IMR-90 (cell line): Measurements from ENCODE around the gene CYS1. TPM values are rescaled to one million over a fixed set of nuclear protein-coding genes. Genes with fewer than 3 reads are reported as not detected.

Experiments
- ATAC-seq: fragments of 200-7000 bp; cut with Tn5 transposase; 2 replicates; pipeline ENCODE4 v1.9.1; 2020; ENCODE audit warnings: low read depth, mild to moderate bottlenecking, moderate library complexity
- BruUV-seq: library from RNA; stranded (reverse); fragments of 400-500 nt; replicated peaks from 2 replicates; lab custom pipeline; 2021; lab: Mats Ljungman, UMichigan
- CTCF ChIA-PET: fragments of 300-600 bp; formaldehyde crosslinking; extraction: SDS; loops from one replicate; lab custom pipeline; 2021; ENCODE audit warnings: antibody characterized with exemption; lab: Yijun Ruan, JAX
- POLR2A ChIA-PET: fragments of 300-600 bp; sonication (Branson Sonifier 250); formaldehyde crosslinking; loops from one replicate; lab custom pipeline; 2022; ENCODE audit warnings: antibody characterized with exemption; ENCODE audit not compliant: unreplicated experiment; lab: Charles Lee
- DNase-seq: peaks from one replicate; pipeline ENCODE4 v3.0.0; 2013
- H2AFZ ChIP-seq: replicated peaks from 2 replicates; pipeline ENCODE3; 2013; ENCODE audit warnings: low read length, mild to moderate bottlenecking; ENCODE audit not compliant: poor library complexity
- H2AK5ac ChIP-seq: 2 replicates; pipeline ENCODE4 v1.6.1; 2013; ENCODE audit warnings: low read depth, low read length, inconsistent platforms
- H2AK9ac ChIP-seq: replicated peaks from 2 replicates; pipeline ENCODE3; 2013; ENCODE audit warnings: mild to moderate bottlenecking, low read depth, low read length, moderate library complexity; ENCODE audit not compliant: poor library complexity
- H2BK120ac ChIP-seq: 2 replicates; pipeline ENCODE4 v1.6.1; 2013; ENCODE audit warnings: low read depth, low read length, inconsistent platforms
- H2BK15ac ChIP-seq: 3 replicates; pipeline ENCODE4 v1.6.1; 2013; ENCODE audit warnings: low read depth, low read length, inconsistent platforms
- H2BK20ac ChIP-seq: 2 replicates; pipeline ENCODE4 v1.6.1; 2013; ENCODE audit warnings: low read depth, mild to moderate bottlenecking, inconsistent platforms, low read length, moderate library complexity
- H2BK5ac ChIP-seq: 2 replicates; pipeline ENCODE4 v1.6.1; 2013; ENCODE audit warnings: mild to moderate bottlenecking, low read depth, low read length, inconsistent platforms; ENCODE audit not compliant: poor library complexity, severe bottlenecking
- H3K14ac ChIP-seq: replicated peaks from 2 replicates; pipeline ENCODE4 v1.6.1; 2013; ENCODE audit warnings: low read depth, low read length, inconsistent platforms
- H3K18ac ChIP-seq: 2 replicates; pipeline ENCODE4 v1.6.1; 2013; ENCODE audit warnings: low read depth, low read length, control low read depth
- H3K23ac ChIP-seq: 2 replicates; pipeline ENCODE4 v1.6.1; 2013; ENCODE audit warnings: low read depth, low read length, inconsistent platforms
- H3K27ac ChIP-seq: 2 replicates; pipeline ENCODE4 v1.5.1; 2013; ENCODE audit warnings: mild to moderate bottlenecking, control low read depth, low read length; ENCODE audit not compliant: insufficient read depth
- H3K27me3 ChIP-seq: 2 replicates; pipeline ENCODE4 v1.6.1; 2013; ENCODE audit warnings: low read length; ENCODE audit not compliant: control insufficient read depth, insufficient read depth
- H3K36me3 ChIP-seq: 2 replicates; pipeline ENCODE4 v1.6.1; 2013; ENCODE audit warnings: low read length, mixed read lengths; ENCODE audit not compliant: control insufficient read depth, insufficient read depth
- H3K4ac ChIP-seq: 2 replicates; pipeline ENCODE4 v1.6.1; 2013; ENCODE audit warnings: low read depth, low read length, inconsistent platforms
- H3K4me1 ChIP-seq: 2 replicates; pipeline ENCODE4 v1.6.1; 2013; ENCODE audit warnings: low read length, mixed read lengths; ENCODE audit not compliant: control insufficient read depth, insufficient read depth
- H3K4me2 ChIP-seq: 2 replicates; pipeline ENCODE4 v1.6.1; 2013; ENCODE audit warnings: low read depth, mild to moderate bottlenecking, control low read depth, low read length, moderate library complexity
- H3K4me3 ChIP-seq: 2 replicates; pipeline ENCODE4 v1.5.1; 2013; ENCODE audit warnings: low read depth, mild to moderate bottlenecking, control low read depth, low read length, moderate library complexity; ENCODE audit not compliant: insufficient read depth
- H3K56ac ChIP-seq: 2 replicates; pipeline ENCODE4 v1.6.1; 2013; ENCODE audit warnings: low read length, inconsistent platforms; ENCODE audit not compliant: insufficient read depth; ENCODE audit errors: extremely low read depth
- H3K79me1 ChIP-seq, 2 experiments: 2 replicates each; pipeline ENCODE4 v1.6.1; 2013; ENCODE audit warnings: low read length in 2 of 2, inconsistent platforms in 1 of 2, low read depth in 1 of 2
- H3K9ac ChIP-seq: 2 replicates; pipeline ENCODE4 v1.6.1; 2013; ENCODE audit warnings: low read depth, low read length, control low read depth
- H3K9me1 ChIP-seq: 2 replicates; pipeline ENCODE4 v1.6.1; 2013; ENCODE audit warnings: low read length, inconsistent platforms; ENCODE audit not compliant: insufficient read depth
- H3K9me3 ChIP-seq: 2 replicates; pipeline ENCODE4 v1.6.1; 2013; ENCODE audit warnings: low read length; ENCODE audit not compliant: control insufficient read depth, insufficient read depth
- H4K20me1 ChIP-seq: 2 replicates; pipeline ENCODE4 v1.6.1; 2013; ENCODE audit warnings: low read length, inconsistent platforms; ENCODE audit not compliant: insufficient read depth
- H4K5ac ChIP-seq: 2 replicates; pipeline ENCODE4 v1.6.1; 2013; ENCODE audit warnings: mild to moderate bottlenecking, low read depth, low read length, control low read depth
- H4K8ac ChIP-seq, 2 experiments: 2 replicates each; pipeline ENCODE4 v1.6.1; 2013; ENCODE audit warnings: low read depth in 2 of 2, low read length in 2 of 2, control low read depth in 1 of 2, inconsistent platforms in 1 of 2
- H4K91ac ChIP-seq: 2 replicates; pipeline ENCODE4 v1.6.1; 2013; ENCODE audit warnings: low read depth, low read length, inconsistent platforms; ENCODE audit not compliant: insufficient read depth
- BHLHE40 ChIP-seq: fragments of 150-350 bp; IDR thresholded peaks from 2 replicates; pipeline ENCODE4 v1.6.1; 2016; ENCODE audit warnings: mild to moderate bottlenecking, low read depth, low read length
- CEBPB ChIP-seq: IDR thresholded peaks from 2 replicates; pipeline ENCODE4 v1.6.1; 2012; ENCODE audit warnings: low read depth, low read length, improper control_type of control experiment
- FOS ChIP-seq: fragments of 150-350 bp; IDR thresholded peaks from 2 replicates; pipeline ENCODE4 v1.6.1; 2016; ENCODE audit warnings: low read depth, low read length
- MAFK ChIP-seq: IDR thresholded peaks from 2 replicates; pipeline ENCODE4 v1.6.1; 2012; ENCODE audit warnings: low read depth, low read length, improper control_type of control experiment
- MAZ ChIP-seq: IDR thresholded peaks from 2 replicates; pipeline ENCODE4 v1.6.1; 2012; ENCODE audit warnings: low read depth, mild to moderate bottlenecking, low read length, improper control_type of control experiment, moderate library complexity, borderline replicate concordance
- MXI1 ChIP-seq: IDR thresholded peaks from 2 replicates; pipeline ENCODE4 v1.6.1; 2012; ENCODE audit warnings: low read depth, mild to moderate bottlenecking, low read length, moderate library complexity, borderline replicate concordance
- POLR2A ChIP-seq: IDR thresholded peaks from 2 replicates; pipeline ENCODE4 v1.6.1; 2012; ENCODE audit warnings: mild to moderate bottlenecking, low read depth, low read length
- RAD21 ChIP-seq: IDR thresholded peaks from 2 replicates; pipeline ENCODE4 v1.6.1; 2012; ENCODE audit warnings: low read length, improper control_type of control experiment
- RCOR1 ChIP-seq: IDR thresholded peaks from 2 replicates; pipeline ENCODE4 v1.6.1; 2012; ENCODE audit warnings: mild to moderate bottlenecking, low read length, improper control_type of control experiment; ENCODE audit not compliant: insufficient replicate concordance
- RFX5 ChIP-seq: IDR thresholded peaks from 2 replicates; pipeline ENCODE4 v1.8.0; 2012; ENCODE audit warnings: low read depth, mild to moderate bottlenecking, low read length, moderate library complexity
- WGBS, 2 experiments: methylation state at CpG; one replicate each; pipeline versions ENCODE4 v1.1.5 to v1.1.7; 2013; ENCODE audit warnings: missing lambda C conversion rate in 2 of 2; ENCODE audit not compliant: insufficient read length in 1 of 2; ENCODE audit errors: extremely low coverage in 2 of 2; 5-methylcytosine and 5-hydroxymethylcytosine counted together
- dilution Hi-C: fragments of 300-500 bp; cut with HindIII; formaldehyde crosslinking; loops from one replicate; pipeline ENCODE4 v1.14.3; 2018; ENCODE audit warnings: low sequenced_read_pairs; ENCODE audit not compliant: unreplicated experiment
- in situ Hi-C: fragments of 300-500 bp; cut with MboI; formaldehyde crosslinking; loops from 3 replicates; pipeline ENCODE4 v1.14.3; 2019; ENCODE audit warnings: low sequenced_read_pairs, inconsistent platforms, mixed read lengths
- intact Hi-C: fragments of 100-400 bp; cut with micrococcal nuclease; formaldehyde crosslinking; loops from 2 replicates; pipeline ENCODE4 v1.10.0; 2022
- polyA plus RNA-seq, 3 experiments: library from polyadenylated mRNA; depleted of rRNA; stranded (reverse); fragments of >200 nt; gene quantifications; 2 replicates each; pipeline ENCODE4 v1.2.3, GENCODE V29; 2012; ENCODE audit warnings: low replicate concordance in 1 of 3
- total RNA-seq: library from RNA; depleted of rRNA; stranded (reverse); fragments of >200 nt; gene quantifications from 2 replicates; pipeline ENCODE4 v1.2.3, GENCODE V29; 2012
- TF ChIP-seq, protein P1 (sequence below): conservative IDR thresholded peaks from 2 replicates; pipeline ENCODE4 v1.5.1; 2012; ENCODE audit warnings: mild to moderate bottlenecking, low read depth, low read length, improper control_type of control experiment
- TF ChIP-seq, protein P2 (sequence below): fragments of 150-350 bp; IDR thresholded peaks from 2 replicates; pipeline ENCODE4 v1.6.1; 2017; ENCODE audit warnings: mild to moderate bottlenecking, antibody characterized with exemption, low read length, low read depth
- TF ChIP-seq, protein P3 (sequence below): fragments of 150-350 bp; IDR thresholded peaks from 2 replicates; pipeline ENCODE4 v1.6.1; 2016; ENCODE audit warnings: low read depth, mild to moderate bottlenecking, low read length, moderate library complexity, borderline replicate concordance

The CYS1 gene
- total and polyA plus RNA-seq, 2 of the 4 experiments (the other 2 are of a cell fraction): under 0.01 to 0.12 TPM

DNA sequence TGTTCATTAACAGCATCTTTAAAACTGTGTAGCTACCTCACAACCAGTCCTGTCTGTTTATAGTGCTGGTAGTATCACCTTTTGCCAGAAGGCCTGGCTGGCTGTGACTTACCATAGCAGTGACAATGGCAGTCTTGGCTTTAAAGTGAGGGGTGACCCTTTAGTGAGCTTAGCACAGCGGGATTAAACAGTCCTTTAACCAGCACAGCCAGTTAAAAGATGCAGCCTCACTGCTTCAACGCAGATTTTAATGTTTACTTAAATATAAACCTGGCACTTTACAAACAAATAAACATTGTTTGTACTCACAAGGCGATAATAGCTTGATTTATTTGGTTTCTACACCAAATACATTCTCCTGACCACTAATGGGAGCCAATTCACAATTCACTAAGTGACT is 49.3 kb upstream of the CYS1 start:
- 100% methylated on average over 1 of the region's 3 CpGs; no CpG with 5 or more reads in 1 of the 2 experiments for WGBS, 2 experiments
- H3K56ac ChIP-seq: no peak overlapping the region
- TF ChIP-seq, protein P1, sequence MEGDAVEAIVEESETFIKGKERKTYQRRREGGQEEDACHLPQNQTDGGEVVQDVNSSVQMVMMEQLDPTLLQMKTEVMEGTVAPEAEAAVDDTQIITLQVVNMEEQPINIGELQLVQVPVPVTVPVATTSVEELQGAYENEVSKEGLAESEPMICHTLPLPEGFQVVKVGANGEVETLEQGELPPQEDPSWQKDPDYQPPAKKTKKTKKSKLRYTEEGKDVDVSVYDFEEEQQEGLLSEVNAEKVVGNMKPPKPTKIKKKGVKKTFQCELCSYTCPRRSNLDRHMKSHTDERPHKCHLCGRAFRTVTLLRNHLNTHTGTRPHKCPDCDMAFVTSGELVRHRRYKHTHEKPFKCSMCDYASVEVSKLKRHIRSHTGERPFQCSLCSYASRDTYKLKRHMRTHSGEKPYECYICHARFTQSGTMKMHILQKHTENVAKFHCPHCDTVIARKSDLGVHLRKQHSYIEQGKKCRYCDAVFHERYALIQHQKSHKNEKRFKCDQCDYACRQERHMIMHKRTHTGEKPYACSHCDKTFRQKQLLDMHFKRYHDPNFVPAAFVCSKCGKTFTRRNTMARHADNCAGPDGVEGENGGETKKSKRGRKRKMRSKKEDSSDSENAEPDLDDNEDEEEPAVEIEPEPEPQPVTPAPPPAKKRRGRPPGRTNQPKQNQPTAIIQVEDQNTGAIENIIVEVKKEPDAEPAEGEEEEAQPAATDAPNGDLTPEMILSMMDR: no peak
- TF ChIP-seq FOS (no peak), RFX5 (no peak), CEBPB (no peak), MXI1 (no peak), RCOR1 (no peak), MAZ (no peak), BHLHE40 (no peak), MAFK (no peak), RAD21 (no peak), POLR2A (no peak)
- TF ChIP-seq, protein P2, sequence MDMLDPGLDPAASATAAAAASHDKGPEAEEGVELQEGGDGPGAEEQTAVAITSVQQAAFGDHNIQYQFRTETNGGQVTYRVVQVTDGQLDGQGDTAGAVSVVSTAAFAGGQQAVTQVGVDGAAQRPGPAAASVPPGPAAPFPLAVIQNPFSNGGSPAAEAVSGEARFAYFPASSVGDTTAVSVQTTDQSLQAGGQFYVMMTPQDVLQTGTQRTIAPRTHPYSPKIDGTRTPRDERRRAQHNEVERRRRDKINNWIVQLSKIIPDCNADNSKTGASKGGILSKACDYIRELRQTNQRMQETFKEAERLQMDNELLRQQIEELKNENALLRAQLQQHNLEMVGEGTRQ: no peak
- TF ChIP-seq, protein P3, sequence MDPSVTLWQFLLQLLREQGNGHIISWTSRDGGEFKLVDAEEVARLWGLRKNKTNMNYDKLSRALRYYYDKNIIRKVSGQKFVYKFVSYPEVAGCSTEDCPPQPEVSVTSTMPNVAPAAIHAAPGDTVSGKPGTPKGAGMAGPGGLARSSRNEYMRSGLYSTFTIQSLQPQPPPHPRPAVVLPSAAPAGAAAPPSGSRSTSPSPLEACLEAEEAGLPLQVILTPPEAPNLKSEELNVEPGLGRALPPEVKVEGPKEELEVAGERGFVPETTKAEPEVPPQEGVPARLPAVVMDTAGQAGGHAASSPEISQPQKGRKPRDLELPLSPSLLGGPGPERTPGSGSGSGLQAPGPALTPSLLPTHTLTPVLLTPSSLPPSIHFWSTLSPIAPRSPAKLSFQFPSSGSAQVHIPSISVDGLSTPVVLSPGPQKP: no peak
- H3K23ac ChIP-seq: no peak overlapping the region
- no peak overlapping the region for H2AK5ac ChIP-seq
- no peak overlapping the region for H4K5ac ChIP-seq
- dilution Hi-C loops (no loop called here), intact Hi-C loops (no loop called here), in situ Hi-C loops (no loop called here)
- H3K9me3 ChIP-seq: no peaks in the 10 kb centered on the region
- H3K14ac ChIP-seq: no peak overlapping the region
- ChIA-PET POLR2A (no interaction called here), CTCF (interaction anchor here (1.7 kb wide), 1 partner anchor 57 kb away, joined by 3 read pairs; no protein-coding TSS in a partner anchor)
- no peak overlapping the region for H2AFZ ChIP-seq
- no peak overlapping the region for H2BK15ac ChIP-seq
- peaks cover 7% of the 10 kb centered on the region for H3K9me1 ChIP-seq
- no peak overlapping the region for H2BK120ac ChIP-seq
- H4K8ac ChIP-seq: no peak overlapping the region
- ATAC-seq (no peak), DNase-seq (no peak)
- H3K27ac ChIP-seq: no peak overlapping the region
- H3K4ac ChIP-seq: no peak overlapping the region
- no peak overlapping the region for H2BK20ac ChIP-seq
- no peak overlapping the region for H3K18ac ChIP-seq
- H4K20me1 ChIP-seq: peaks cover 18% of the 10 kb centered on the region; the same call in 1 of the 2 replicates
- H3K9ac ChIP-seq: no peak overlapping the region
- H3K27me3 ChIP-seq: no peaks in the 10 kb centered on the region
- no peak overlapping the region for H4K91ac ChIP-seq
- peaks cover 4% of the 10 kb centered on the region for H3K4me1 ChIP-seq
- H3K36me3 ChIP-seq: peaks cover 2% of the 10 kb centered on the region; the same call in 1 of the 2 replicates
- no peak overlapping the region for H2BK5ac ChIP-seq
- peaks cover 34 to 53% of the 10 kb centered on the region in 2 experiments for H3K79me1 ChIP-seq
- H2AK9ac ChIP-seq: no peak overlapping the region
- H3K4me3 ChIP-seq: no peak overlapping the region
- no TSS peak for BruUV-seq
- H3K4me2 ChIP-seq: no peak overlapping the region
